ENCODE results near the gene BCL2L2.

The BCL2L2 gene

GRCh38 chr14:23355871-23356435 is 49.3 kb downstream of the BCL2L2 start:
- no peak for DNase-seq (ENCODE audit: low spot score)

- no peak for DNase-seq (ENCODE audit: low spot score)
Measured at GRCh38 chr14:23356662-23357061, 50.0 kb downstream of the BCL2L2 start.

GRCh38 chr14:23357261-23357660 is 50.6 kb downstream of the BCL2L2 start:
- DNase-seq (ENCODE audit: low spot score) = no peak

GRCh38 chr14:23358042-23358441 is 51.4 kb downstream of the BCL2L2 start:
- DNase-seq (ENCODE audit: low spot score) = no peak

GRCh38 chr14:23358553-23359166 is 52.0 kb downstream of the BCL2L2 start:
- no peak for DNase-seq (ENCODE audit: low spot score)

- no peak for DNase-seq (ENCODE audit: low spot score)
Measured at GRCh38 chr14:23359167-23359626, 52.6 kb downstream of the BCL2L2 start.

- no peak for DNase-seq (ENCODE audit: low spot score)
Measured at GRCh38 chr14:23359722-23360447, 53.3 kb downstream of the BCL2L2 start.

GRCh38 chr14:23360496-23360895 is 53.9 kb downstream of the BCL2L2 start:
- no peak for DNase-seq (ENCODE audit: low spot score)

- DNase-seq (ENCODE audit: low spot score) = no peak
Measured at GRCh38 chr14:23361320-23361719, 54.7 kb downstream of the BCL2L2 start.
